ENCODE data around the gene MAP3K21. TPM values are rescaled to one million over a fixed set of nuclear protein-coding genes. Genes with fewer than 3 reads are reported as not detected.

Gene MAP3K21
- polyA plus RNA-seq, 1 of the 3 experiments (the other 2 are of a cell fraction), result 0.33 TPM

- no peak for TF ChIP-seq FOSL2 (IDR thresholded peaks at IDR 0.05; ENCODE audit: borderline replicate concordance, low read depth)
- no peak for TF ChIP-seq PBX3 (IDR thresholded peaks at IDR 0.05)
- TF ChIP-seq, protein P1, sequence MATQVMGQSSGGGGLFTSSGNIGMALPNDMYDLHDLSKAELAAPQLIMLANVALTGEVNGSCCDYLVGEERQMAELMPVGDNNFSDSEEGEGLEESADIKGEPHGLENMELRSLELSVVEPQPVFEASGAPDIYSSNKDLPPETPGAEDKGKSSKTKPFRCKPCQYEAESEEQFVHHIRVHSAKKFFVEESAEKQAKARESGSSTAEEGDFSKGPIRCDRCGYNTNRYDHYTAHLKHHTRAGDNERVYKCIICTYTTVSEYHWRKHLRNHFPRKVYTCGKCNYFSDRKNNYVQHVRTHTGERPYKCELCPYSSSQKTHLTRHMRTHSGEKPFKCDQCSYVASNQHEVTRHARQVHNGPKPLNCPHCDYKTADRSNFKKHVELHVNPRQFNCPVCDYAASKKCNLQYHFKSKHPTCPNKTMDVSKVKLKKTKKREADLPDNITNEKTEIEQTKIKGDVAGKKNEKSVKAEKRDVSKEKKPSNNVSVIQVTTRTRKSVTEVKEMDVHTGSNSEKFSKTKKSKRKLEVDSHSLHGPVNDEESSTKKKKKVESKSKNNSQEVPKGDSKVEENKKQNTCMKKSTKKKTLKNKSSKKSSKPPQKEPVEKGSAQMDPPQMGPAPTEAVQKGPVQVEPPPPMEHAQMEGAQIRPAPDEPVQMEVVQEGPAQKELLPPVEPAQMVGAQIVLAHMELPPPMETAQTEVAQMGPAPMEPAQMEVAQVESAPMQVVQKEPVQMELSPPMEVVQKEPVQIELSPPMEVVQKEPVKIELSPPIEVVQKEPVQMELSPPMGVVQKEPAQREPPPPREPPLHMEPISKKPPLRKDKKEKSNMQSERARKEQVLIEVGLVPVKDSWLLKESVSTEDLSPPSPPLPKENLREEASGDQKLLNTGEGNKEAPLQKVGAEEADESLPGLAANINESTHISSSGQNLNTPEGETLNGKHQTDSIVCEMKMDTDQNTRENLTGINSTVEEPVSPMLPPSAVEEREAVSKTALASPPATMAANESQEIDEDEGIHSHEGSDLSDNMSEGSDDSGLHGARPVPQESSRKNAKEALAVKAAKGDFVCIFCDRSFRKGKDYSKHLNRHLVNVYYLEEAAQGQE (IDR thresholded peaks at IDR 0.05; ENCODE audit: low read depth, low read length), result no peak
- TF ChIP-seq JUND (IDR thresholded peaks at IDR 0.05), result no peak
- TF ChIP-seq SIN3A (IDR thresholded peaks at IDR 0.05; ENCODE audit: borderline replicate concordance, low read depth, low read length), result no peak
- no peak for TF ChIP-seq EZH2phosphoT487 (IDR thresholded peaks at IDR 0.05; ENCODE audit: borderline replicate concordance, low read depth)
Measured at GRCh38 chr1:233299450-233299849, 28.1 kb upstream of the MAP3K21 start (continued).

GRCh38 chr1:233300326-233300725, 27.2 kb upstream of the MAP3K21 start:
- 0 out of 2 replicates have a peak, but pooled peaks cover 5% of the 10 kb centered on the region for H3K9me3 ChIP-seq
- H3K27ac ChIP-seq (ENCODE audit: low read depth in 2 of 2, low read length in 1 of 2), result no peak overlapping the region
- H3K36me3 ChIP-seq (replicated peaks in 1 of 2; ENCODE audit: control insufficient read depth in 1 of 2, insufficient read depth in 2 of 2, low read length in 1 of 2), result no peaks in the 10 kb centered on the region
- H3K4me2 ChIP-seq, result no peak overlapping the region
- no peaks in the 10 kb centered on the region for H3K9me2 ChIP-seq
- no peaks in the 10 kb centered on the region for H3K27me3 ChIP-seq (ENCODE audit: insufficient read depth)
- no peaks in the 10 kb centered on the region for H4K20me1 ChIP-seq (ENCODE audit: insufficient read depth)
- H3K9ac ChIP-seq, result no peak overlapping the region
- no peak overlapping the region for H2AFZ ChIP-seq (ENCODE audit: low read depth)
- ChIA-PET CTCF (interaction anchor here (0.6 kb wide), 1 partner anchor 420 kb away, joined by 3 read pairs; no protein-coding TSS in a partner anchor), POLR2A (no interaction called here)
- WGBS (ENCODE audit: low lambda C conversion rate), result 31% methylated on average over 2 of the region's 2 CpGs
- no peak for DNase-seq
- H3F3A ChIP-seq (replicated peaks; ENCODE audit: insufficient read depth), result no peaks in the 10 kb centered on the region
- peaks cover 0 to 4% of the 10 kb centered on the region in 2 experiments; a peak in 1 of 4 replicates for H3K4me1 ChIP-seq (ENCODE audit: control insufficient read depth in 1 of 2, insufficient read depth in 2 of 2, low read depth in 1 of 2, low read length in 1 of 2)
- H3K79me2 ChIP-seq (ENCODE audit: insufficient read depth), result no peaks in the 10 kb centered on the region; the same call in 1 of the 2 replicates
- H3K4me3 ChIP-seq (ENCODE audit: low read depth in 2 of 2, low read length in 1 of 2), result no peak overlapping the region
- TF ChIP-seq GABPA (IDR thresholded peaks at IDR 0.05; ENCODE audit: low read depth) (no peak), NRF1 (IDR thresholded peaks at IDR 0.05; ENCODE audit: low read depth, low read length) (no peak), RCOR1 (IDR thresholded peaks at IDR 0.05; ENCODE audit: low read length) (no peak), FOSL2 (IDR thresholded peaks at IDR 0.05; ENCODE audit: borderline replicate concordance, low read depth) (no peak), EP300 (IDR thresholded peaks at IDR 0.05; ENCODE audit: borderline replicate concordance in 1 of 2, low read depth in 1 of 2, low read length in 1 of 2) (no peak), FOXM1 (IDR thresholded peaks at IDR 0.05; ENCODE audit: low read depth) (no peak), EZH2phosphoT487 (IDR thresholded peaks at IDR 0.05; ENCODE audit: borderline replicate concordance, low read depth) (no peak), TEAD4 (IDR thresholded peaks at IDR 0.05; ENCODE audit: borderline replicate concordance, insufficient read depth) (no peak), JUND (IDR thresholded peaks at IDR 0.05) (no peak), GATA2 (CRISPR knock-in tag; IDR thresholded peaks at IDR 0.05) (no peak), SIN3A (IDR thresholded peaks at IDR 0.05; ENCODE audit: borderline replicate concordance, low read depth, low read length) (no peak), YY1 (IDR thresholded peaks at IDR 0.05; ENCODE audit: low read depth) (no peak), RFX5 (IDR thresholded peaks at IDR 0.05; ENCODE audit: low read length) (no peak), PBX3 (IDR thresholded peaks at IDR 0.05) (no peak)
- TF ChIP-seq, protein P2, sequence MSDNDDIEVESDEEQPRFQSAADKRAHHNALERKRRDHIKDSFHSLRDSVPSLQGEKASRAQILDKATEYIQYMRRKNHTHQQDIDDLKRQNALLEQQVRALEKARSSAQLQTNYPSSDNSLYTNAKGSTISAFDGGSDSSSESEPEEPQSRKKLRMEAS (IDR thresholded peaks at IDR 0.05; ENCODE audit: low read depth), result no peak
- TF ChIP-seq, protein P3, sequence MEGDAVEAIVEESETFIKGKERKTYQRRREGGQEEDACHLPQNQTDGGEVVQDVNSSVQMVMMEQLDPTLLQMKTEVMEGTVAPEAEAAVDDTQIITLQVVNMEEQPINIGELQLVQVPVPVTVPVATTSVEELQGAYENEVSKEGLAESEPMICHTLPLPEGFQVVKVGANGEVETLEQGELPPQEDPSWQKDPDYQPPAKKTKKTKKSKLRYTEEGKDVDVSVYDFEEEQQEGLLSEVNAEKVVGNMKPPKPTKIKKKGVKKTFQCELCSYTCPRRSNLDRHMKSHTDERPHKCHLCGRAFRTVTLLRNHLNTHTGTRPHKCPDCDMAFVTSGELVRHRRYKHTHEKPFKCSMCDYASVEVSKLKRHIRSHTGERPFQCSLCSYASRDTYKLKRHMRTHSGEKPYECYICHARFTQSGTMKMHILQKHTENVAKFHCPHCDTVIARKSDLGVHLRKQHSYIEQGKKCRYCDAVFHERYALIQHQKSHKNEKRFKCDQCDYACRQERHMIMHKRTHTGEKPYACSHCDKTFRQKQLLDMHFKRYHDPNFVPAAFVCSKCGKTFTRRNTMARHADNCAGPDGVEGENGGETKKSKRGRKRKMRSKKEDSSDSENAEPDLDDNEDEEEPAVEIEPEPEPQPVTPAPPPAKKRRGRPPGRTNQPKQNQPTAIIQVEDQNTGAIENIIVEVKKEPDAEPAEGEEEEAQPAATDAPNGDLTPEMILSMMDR (IDR thresholded peaks at IDR 0.05), result no peak
- TF ChIP-seq, protein P1 (IDR thresholded peaks at IDR 0.05; ENCODE audit: low read depth, low read length), result no peak

Data from SK-N-SH (cell line).